Ascending aorta (tissue), 2 donors: ENCODE data around the gene ZMYM2. TPM values are rescaled to one million over a fixed set of nuclear protein-coding genes. Genes with fewer than 3 reads are reported as not detected.

Source experiments
- DNase-seq, 2 donors: peaks; one replicate each; pipeline ENCODE4 v3.0.0-alpha.2; 2019; ENCODE audit warnings: low spot score in 2 of 2
- H3K27ac ChIP-seq, 2 donors: fragments of 200-600 bp; sonication (generic); one replicate each; pipeline ENCODE4 v1.5.1; 2016 to 2017; ENCODE audit warnings: mild to moderate bottlenecking in 1 of 2
- H3K27me3 ChIP-seq: fragments of 200-600 bp; sonication (generic); one replicate; pipeline ENCODE4 v1.5.1; 2017
- H3K36me3 ChIP-seq, 2 donors: fragments of 200-600 bp; sonication (generic); one replicate each; pipeline ENCODE4 v1.5.1; 2016
- H3K4me1 ChIP-seq, 2 donors: fragments of 200-600 bp; sonication (generic); one replicate each; pipeline ENCODE4 v1.5.1; 2016 to 2017; ENCODE audit warnings: mild to moderate bottlenecking in 1 of 2
- H3K4me3 ChIP-seq, 2 donors: fragments of 200-600 bp; sonication (generic); one replicate each; pipeline ENCODE4 v1.5.1; 2016 to 2017; ENCODE audit warnings: mild to moderate bottlenecking in 1 of 2
- H3K9me3 ChIP-seq, 2 donors: fragments of 200-600 bp; sonication (generic); one replicate each; pipeline ENCODE4 v1.5.1; 2016
- CTCF ChIP-seq, 3 experiments: fragments of 200-600 bp in 2 of 3; fragments of 450-650 bp in 1 of 3; sonication (generic) in 2 of 3; IDR thresholded peaks; one replicate each; pipeline ENCODE4 v1.5.1; 2016 to 2019; ENCODE audit warnings: antibody characterized with exemption in 3 of 3, mild to moderate bottlenecking in 1 of 3, moderate library complexity in 1 of 3
- intact Hi-C: fragments of 100-400 bp; cut with DNase I; formaldehyde crosslinking; loops from one replicate; pipeline ENCODE4 v1.15.1; 2023
- total RNA-seq: library from RNA; depleted of rRNA; stranded (reverse); fragments of >200 nt; gene quantifications from one replicate; pipeline ENCODE4 v1.1.0, GENCODE V29; 2016

The ZMYM2 gene
- total RNA-seq, 1 donor from 2014 or later: 76.6 TPM

GRCh38 chr13:20069956-20070355, 111.4 kb downstream of the ZMYM2 start:
- no peaks in the 10 kb centered on the region for H3K27me3 ChIP-seq
- no peak overlapping the region for H3K4me3 ChIP-seq
- no peaks in the 10 kb centered on the region for H3K4me1 ChIP-seq
- TF ChIP-seq CTCF (IDR thresholded peaks at IDR 0.05): no peak
- peaks cover 41 to 68% of the 10 kb centered on the region in 2 donors for H3K36me3 ChIP-seq
- DNase-seq: no peak
- H3K9me3 ChIP-seq: no peaks in the 10 kb centered on the region
- H3K27ac ChIP-seq: no peak overlapping the region
- intact Hi-C loops: no loop called here

GRCh38 chr13:20073775-20074174, 115.2 kb downstream of the ZMYM2 start:
- Histone ChIP-seq H3K4me1 (no peaks in the 10 kb centered on the region), H3K9me3 (no peaks in the 10 kb centered on the region), H3K4me3 (no peak overlapping the region), H3K27me3 (no peaks in the 10 kb centered on the region), H3K27ac (no peak overlapping the region), H3K36me3 (peaks cover 26 to 32% of the 10 kb centered on the region in 2 donors)
- TF ChIP-seq CTCF (IDR thresholded peaks at IDR 0.05): no peak
- no peak for DNase-seq
- intact Hi-C loops: no loop called here

- Histone ChIP-seq H3K4me3 (no peak overlapping the region), H3K27ac (no peak overlapping the region), H3K9me3 (no peaks in the 10 kb centered on the region), H3K4me1 (no peaks in the 10 kb centered on the region), H3K36me3 (peaks cover 26 to 28% of the 10 kb centered on the region in 2 donors), H3K27me3 (no peaks in the 10 kb centered on the region)
- no peak for DNase-seq
- TF ChIP-seq CTCF (IDR thresholded peaks at IDR 0.05): no peak
- intact Hi-C loops: no loop called here
Measured at GRCh38 chr13:20074966-20075365, 116.4 kb downstream of the ZMYM2 start.

- intact Hi-C loops: no loop called here
- peaks cover 14 to 24% of the 10 kb centered on the region in 2 donors for H3K36me3 ChIP-seq
Measured at GRCh38 chr13:20077086-20077485, 118.6 kb downstream of the ZMYM2 start.

GRCh38 chr13:20080377-20081164, 122.0 kb downstream of the ZMYM2 start:
- H3K27me3 ChIP-seq: no peaks in the 10 kb centered on the region
- H3K9me3 ChIP-seq: no peaks in the 10 kb centered on the region
- no peak overlapping the region for H3K27ac ChIP-seq
- H3K4me3 ChIP-seq: no peak overlapping the region
- DNase-seq: no peak
- intact Hi-C loops: no loop called here
- no peaks in the 10 kb centered on the region for H3K4me1 ChIP-seq
- no peak for TF ChIP-seq CTCF (IDR thresholded peaks at IDR 0.05)
- peaks cover 35 to 36% of the 10 kb centered on the region in 2 donors for H3K36me3 ChIP-seq

More at GRCh38 chr13:20077086-20077485, 118.6 kb downstream of the ZMYM2 start:
- Histone ChIP-seq H3K27me3 (no peaks in the 10 kb centered on the region), H3K4me1 (no peaks in the 10 kb centered on the region), H3K27ac (no peak overlapping the region), H3K4me3 (no peak overlapping the region), H3K9me3 (no peaks in the 10 kb centered on the region)
- no peak for TF ChIP-seq CTCF (IDR thresholded peaks at IDR 0.05)
- no peak for DNase-seq
